Kidney epithelial cell (primary cell): Measurements from ENCODE around the gene AKR1C2. TPM values are rescaled to one million over a fixed set of nuclear protein-coding genes. Genes with fewer than 3 reads are reported as not detected.
"Not testable (repeated sequence)": the region's sequence is repeated elsewhere in the genome, so short reads cannot be mapped to it uniquely, and the experiment has no call there.

Experiments
- DNase-seq: peaks from one replicate; pipeline ENCODE4 v3.0.0-alpha.2; 2010; ENCODE audit warnings: low read depth
- H3K27me3 ChIP-seq: 2 replicates; pipeline ENCODE4 v1.6.0; 2011; ENCODE audit warnings: low read length; ENCODE audit not compliant: control insufficient read depth, insufficient read depth
- H3K36me3 ChIP-seq: 2 replicates; pipeline ENCODE4 v1.5.1; 2011; ENCODE audit warnings: low read length; ENCODE audit not compliant: control insufficient read depth, insufficient read depth
- H3K4me3 ChIP-seq: 2 replicates; pipeline ENCODE4 v1.5.1; 2011; ENCODE audit warnings: low read depth, mild to moderate bottlenecking, control low read depth, low read length
- total RNA-seq: library from RNA; depleted of rRNA; stranded (reverse); fragments of >200 nt; gene quantifications from 2 replicates; pipeline ENCODE4 v1.2.3, GENCODE V29; 2015
- TF ChIP-seq, protein P1 (sequence below): IDR thresholded peaks from 2 replicates; pipeline ENCODE4 v1.5.1; 2011; ENCODE audit warnings: mild to moderate bottlenecking, moderate library complexity, low read length, control low read depth, inconsistent platforms; ENCODE audit not compliant: insufficient read depth, poor library complexity, severe bottlenecking

The AKR1C2 gene
- total RNA-seq, 1 donor from 2014 or later: 2.0 TPM

DNA sequence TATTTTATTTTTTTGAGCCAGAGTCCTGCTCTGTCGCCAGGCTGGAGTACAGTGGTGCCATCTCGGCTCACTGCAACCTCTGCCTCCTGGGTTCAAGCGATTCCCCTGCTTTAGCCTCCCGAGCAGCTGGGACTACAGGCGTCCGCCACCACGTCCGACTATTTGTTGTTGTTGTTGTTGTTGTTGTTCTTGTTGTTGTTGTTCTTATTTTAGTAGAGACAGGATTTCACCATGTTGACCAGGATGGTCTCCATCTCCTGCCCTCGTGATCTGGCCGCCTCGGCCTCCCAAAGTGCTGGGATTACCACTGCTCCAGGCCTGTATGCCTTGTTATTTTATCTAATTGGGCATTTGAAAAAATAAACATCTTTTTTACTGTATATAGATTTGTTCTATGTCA lies 42.1 kb downstream of the AKR1C2 start:
- DNase-seq, H3K36me3 ChIP-seq, H3K27me3 ChIP-seq, H3K4me3 ChIP-seq: not testable (repeated sequence)

DNA sequence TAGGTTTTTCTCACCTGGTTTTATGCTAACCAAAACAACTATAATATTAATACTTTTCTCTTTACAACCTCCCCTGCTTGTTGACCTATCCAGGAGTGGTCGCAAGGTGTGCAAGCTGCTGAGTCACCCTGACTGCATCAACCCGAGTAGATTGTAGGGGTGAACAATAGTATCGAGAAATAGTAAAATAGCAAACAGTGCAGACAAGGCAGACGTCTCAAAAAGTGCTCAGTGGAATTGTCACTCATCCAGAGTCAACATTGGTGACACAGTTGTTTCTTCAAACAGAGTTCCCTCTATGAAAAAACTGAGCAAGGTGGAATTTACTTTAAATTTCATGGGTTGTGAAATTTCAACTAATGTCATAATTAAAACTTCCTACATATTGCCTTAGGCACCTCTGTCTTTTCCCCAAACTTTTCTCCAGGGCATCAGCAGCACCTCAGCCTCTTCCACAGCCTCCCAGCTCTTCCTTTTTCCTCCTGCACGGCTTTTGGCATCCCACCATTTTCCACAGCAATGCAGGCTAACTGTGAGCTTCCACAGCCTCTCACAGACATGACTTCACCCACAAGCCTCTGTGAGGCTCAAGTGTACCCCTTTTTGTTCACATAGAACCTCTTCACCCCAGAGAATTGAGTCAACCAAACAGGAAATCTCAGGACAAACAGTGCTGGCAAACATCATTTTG lies 46.6 kb downstream of the AKR1C2 start:
- H3K36me3 ChIP-seq, H3K27me3 ChIP-seq, H3K4me3 ChIP-seq, DNase-seq: not testable (repeated sequence)

DNA sequence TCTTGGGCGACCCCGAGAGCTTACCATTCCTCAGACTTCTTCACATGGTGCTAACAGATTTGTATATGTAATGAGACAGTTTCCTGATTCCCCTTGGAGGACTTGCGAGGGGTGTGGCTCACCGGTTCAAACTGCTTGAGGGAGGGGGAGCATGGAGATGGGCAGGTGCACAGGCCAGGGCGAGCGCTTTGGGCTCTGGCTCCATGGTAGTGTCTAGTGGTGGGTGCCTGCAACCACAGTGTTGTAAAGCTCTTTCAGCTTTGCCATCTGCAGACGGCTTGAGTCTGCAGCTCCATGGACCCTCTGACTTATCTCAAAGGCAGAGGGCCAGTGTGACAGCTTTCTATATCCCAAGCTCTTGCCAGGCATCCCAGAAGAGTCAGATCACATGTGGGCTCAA lies 47.6 kb downstream of the AKR1C2 start:
- not testable (repeated sequence) for DNase-seq, H3K27me3 ChIP-seq, H3K4me3 ChIP-seq, H3K36me3 ChIP-seq

DNA sequence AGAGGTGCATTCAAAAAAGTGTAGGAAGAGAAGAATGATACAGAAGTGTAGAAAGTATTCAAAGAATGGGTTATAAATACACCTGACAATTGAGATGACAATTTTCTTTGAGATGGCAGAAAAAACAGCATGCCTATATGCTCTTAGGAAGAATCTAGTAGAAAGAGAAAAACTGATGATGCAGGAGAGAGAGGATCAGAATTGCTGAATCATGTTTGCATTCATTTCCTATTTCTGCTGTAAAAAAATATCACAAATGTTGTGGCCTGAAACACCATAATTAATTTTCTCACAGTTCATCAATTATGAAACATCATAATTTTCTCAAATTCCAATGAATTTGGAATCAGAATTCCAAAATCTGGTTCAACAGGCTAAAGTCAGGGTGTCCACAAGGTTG lies 50.3 kb downstream of the AKR1C2 start:
- H3K36me3 ChIP-seq: no peaks in the 10 kb centered on the region
- TF ChIP-seq, protein P1, sequence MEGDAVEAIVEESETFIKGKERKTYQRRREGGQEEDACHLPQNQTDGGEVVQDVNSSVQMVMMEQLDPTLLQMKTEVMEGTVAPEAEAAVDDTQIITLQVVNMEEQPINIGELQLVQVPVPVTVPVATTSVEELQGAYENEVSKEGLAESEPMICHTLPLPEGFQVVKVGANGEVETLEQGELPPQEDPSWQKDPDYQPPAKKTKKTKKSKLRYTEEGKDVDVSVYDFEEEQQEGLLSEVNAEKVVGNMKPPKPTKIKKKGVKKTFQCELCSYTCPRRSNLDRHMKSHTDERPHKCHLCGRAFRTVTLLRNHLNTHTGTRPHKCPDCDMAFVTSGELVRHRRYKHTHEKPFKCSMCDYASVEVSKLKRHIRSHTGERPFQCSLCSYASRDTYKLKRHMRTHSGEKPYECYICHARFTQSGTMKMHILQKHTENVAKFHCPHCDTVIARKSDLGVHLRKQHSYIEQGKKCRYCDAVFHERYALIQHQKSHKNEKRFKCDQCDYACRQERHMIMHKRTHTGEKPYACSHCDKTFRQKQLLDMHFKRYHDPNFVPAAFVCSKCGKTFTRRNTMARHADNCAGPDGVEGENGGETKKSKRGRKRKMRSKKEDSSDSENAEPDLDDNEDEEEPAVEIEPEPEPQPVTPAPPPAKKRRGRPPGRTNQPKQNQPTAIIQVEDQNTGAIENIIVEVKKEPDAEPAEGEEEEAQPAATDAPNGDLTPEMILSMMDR: no peak
- no peaks in the 10 kb centered on the region for H3K27me3 ChIP-seq
- no peak for DNase-seq
- no peak overlapping the region for H3K4me3 ChIP-seq

DNA sequence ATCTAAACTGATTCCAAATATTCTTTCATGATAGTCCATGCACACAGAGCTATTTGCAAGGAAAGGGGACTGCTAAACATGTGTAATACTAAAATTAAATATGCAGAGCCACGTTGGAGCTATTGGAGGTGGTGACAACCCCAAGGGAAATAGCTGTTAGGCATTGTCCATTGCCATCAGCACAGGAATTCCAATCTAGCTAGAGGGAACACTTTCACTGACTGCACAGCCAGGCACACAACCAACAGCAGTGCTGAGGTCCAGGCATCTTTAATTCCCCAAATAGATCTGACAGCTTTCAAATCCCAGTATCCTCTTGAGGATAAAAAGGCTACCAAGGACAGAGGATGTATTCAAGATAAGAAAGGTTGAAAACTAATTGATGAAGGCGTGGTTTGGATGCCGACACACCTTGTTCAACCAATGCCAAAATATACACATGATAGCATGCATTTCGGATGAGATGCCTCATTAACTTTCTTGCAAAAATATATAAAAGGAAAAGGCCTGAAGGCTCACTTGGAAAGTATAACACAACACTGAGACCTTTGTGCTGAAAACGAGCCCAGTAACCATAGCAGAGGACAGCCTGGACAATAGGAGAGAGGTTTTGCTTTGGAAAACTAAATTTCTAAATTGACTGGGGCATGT lies 52.0 kb downstream of the AKR1C2 start:
- H3K27me3 ChIP-seq, H3K4me3 ChIP-seq, DNase-seq, H3K36me3 ChIP-seq: not testable (repeated sequence)

DNA sequence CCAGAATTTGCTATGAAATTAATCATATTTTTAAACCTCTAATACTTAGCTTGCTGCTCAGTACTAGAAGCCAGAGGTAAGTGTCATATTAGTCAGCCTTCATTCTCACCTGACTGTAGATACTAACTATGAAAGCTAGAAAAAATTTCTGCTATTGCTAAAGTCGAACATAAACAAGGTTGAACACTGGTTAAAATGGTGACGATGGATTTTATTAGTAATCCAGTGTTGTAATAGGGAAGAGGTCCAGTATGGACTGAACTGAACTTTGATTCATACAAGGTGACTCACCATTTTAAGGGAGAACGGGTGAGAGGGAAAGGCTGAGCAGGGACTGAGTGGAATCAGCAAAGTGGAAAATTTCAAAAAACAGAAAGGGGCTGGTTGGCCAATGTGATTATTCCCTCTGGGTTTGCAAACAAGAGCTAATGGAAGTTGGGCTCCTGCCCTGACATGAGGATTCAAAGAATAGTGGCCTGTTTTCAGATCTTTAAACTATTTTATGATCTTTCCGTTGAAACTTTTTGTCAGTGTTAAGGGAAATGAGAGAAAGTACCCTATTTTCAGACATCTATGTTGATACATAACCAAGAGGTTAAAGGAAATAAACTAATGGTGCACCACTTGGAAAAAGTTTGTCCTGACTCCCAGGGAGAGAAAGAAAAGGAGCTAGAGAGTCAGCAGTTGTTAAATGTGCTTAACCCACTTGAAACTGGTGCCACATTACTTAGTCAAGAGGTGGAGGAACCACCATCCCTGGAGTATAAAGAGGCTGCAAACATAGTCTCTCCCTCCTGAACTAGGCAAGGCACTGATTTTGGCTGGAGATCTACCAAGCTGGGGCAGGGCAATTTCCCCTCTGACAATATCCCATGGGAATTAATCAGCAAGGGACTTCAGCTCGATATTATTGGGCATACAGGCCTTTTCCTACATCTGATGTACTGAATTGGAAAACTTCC lies 55.7 kb downstream of the AKR1C2 start:
- H3K27me3 ChIP-seq: no peaks in the 10 kb centered on the region
- no peaks in the 10 kb centered on the region for H3K36me3 ChIP-seq
- TF ChIP-seq, protein P1: no peak
- peak; percentile 86 for DNase-seq
- H3K4me3 ChIP-seq: no peak overlapping the region

DNA sequence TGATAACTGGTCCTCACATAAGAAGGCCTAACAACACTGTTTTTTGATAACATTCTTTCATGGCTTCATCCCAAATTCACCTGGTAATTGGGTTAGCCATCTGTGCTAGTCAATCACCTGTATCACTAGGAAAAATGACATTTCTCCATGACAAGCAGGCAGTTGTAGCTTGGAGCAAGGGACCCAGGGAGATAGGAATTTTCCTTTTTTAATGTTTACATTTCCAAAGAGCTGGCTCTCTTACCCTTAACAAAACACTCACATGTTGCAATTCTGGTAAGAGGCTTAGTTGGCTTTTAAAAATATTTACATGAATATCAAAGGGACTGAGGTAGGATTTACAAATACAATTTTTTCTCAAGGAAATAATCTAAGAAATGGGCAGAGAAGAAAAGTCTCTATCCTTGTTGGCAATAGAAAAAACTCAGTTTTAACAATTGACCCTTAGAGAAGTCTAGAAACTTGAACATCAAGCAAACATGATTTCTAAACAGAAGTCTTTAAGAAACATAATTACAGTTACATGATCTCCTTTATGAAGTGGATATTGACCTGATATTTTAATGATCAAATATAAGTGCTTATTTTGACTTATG lies 56.5 kb downstream of the AKR1C2 start:
- no peak for DNase-seq
- no peaks in the 10 kb centered on the region for H3K27me3 ChIP-seq
- no peaks in the 10 kb centered on the region for H3K36me3 ChIP-seq
- no peak overlapping the region for H3K4me3 ChIP-seq
- TF ChIP-seq, protein P1: no peak
